Esophagus squamous epithelium (tissue), 5 donors: Measurements from ENCODE around the gene KDM4C. TPM values are rescaled to one million over a fixed set of nuclear protein-coding genes. Genes with fewer than 3 reads are reported as not detected.

Experiments used
- DNase-seq: peaks from one replicate; lab custom pipeline; 2025; lab: John Stamatoyannopoulos, UW
- H3K27ac ChIP-seq, 4 donors: fragments of 200-600 bp; sonication (generic); one replicate each; pipeline ENCODE4 v1.5.1; 2016 to 2019; ENCODE audit warnings: mild to moderate bottlenecking in 1 of 4
- H3K27me3 ChIP-seq, 4 donors: fragments of 200-600 bp; sonication (generic); 1 replicate in 3 of 4; 2 replicates in 1 of 4; pipeline versions ENCODE4 v1.5.1 to v1.6.0; 2017 to 2021; ENCODE audit warnings: antibody characterized with exemption in 1 of 4
- H3K36me3 ChIP-seq, 3 donors: fragments of 200-600 bp; sonication (generic); one replicate each; pipeline ENCODE4 v1.5.1; 2016 to 2019
- H3K4me1 ChIP-seq, 3 donors: fragments of 200-600 bp; sonication (generic); one replicate each; pipeline ENCODE4 v1.5.1; 2017 to 2019
- H3K4me3 ChIP-seq, 4 donors: fragments of 200-600 bp; sonication (generic); 1 replicate in 3 of 4; 2 replicates in 1 of 4; pipeline ENCODE4 v1.5.1; 2016 to 2019; ENCODE audit warnings: mild to moderate bottlenecking in 2 of 4, moderate library complexity in 1 of 4
- H3K9me3 ChIP-seq, 3 donors: fragments of 200-600 bp; sonication (generic); one replicate each; pipeline ENCODE4 v1.5.1; 2016 to 2019
- CTCF ChIP-seq, 6 experiments: fragments of 450-650 bp in 4 of 6; fragments of 200-600 bp in 2 of 6; sonication (generic) in 2 of 6; IDR thresholded peaks; one replicate each; pipeline ENCODE4 v1.5.1; 2016 to 2019; ENCODE audit warnings: antibody characterized with exemption in 6 of 6, mild to moderate bottlenecking in 4 of 6, moderate library complexity in 4 of 6
- POLR2A ChIP-seq, 4 donors: fragments of 450-650 bp; IDR thresholded peaks; one replicate each; pipeline ENCODE4 v1.6.1; 2017; ENCODE audit warnings: antibody characterized with exemption in 4 of 4, mild to moderate bottlenecking in 4 of 4, moderate library complexity in 3 of 4
- WGBS, 2 donors: methylation state at CpG; one replicate each; pipeline ENCODE4 v1.1.5; 2018; 5-methylcytosine and 5-hydroxymethylcytosine counted together
- intact Hi-C: fragments of 100-400 bp; cut with DNase I; formaldehyde crosslinking; loops from one replicate; pipeline ENCODE4 v1.15.0; 2022
- total RNA-seq, 4 donors: library from RNA; depleted of rRNA; stranded (reverse); fragments of >200 nt; gene quantifications; one replicate each; pipeline ENCODE4 v1.1.0, GENCODE V29; 2016
- donor health status: DM: yes; HTN: yes; CAD: no.

The KDM4C gene
- total RNA-seq, 4 donors from 2014 or later, result 12.5 to 43.9 (median 22.9) TPM

GRCh38 chr9:7053903-7054302, 296.1 kb downstream of the KDM4C start:
- intact Hi-C loops, result no loop called here
- DNase-seq, result no peak
- H3K4me1 ChIP-seq, result no peaks in the 10 kb centered on the region
- no peak overlapping the region for H3K4me3 ChIP-seq
- TF ChIP-seq POLR2A (IDR thresholded peaks at IDR 0.05) (no peak), CTCF (IDR thresholded peaks at IDR 0.05) (no peak)
- no peaks in the 10 kb centered on the region for H3K27me3 ChIP-seq
- peaks cover 0 to 40% (median 0%) of the 10 kb centered on the region in 3 donors for H3K36me3 ChIP-seq
- 50 to 69% methylated on average over 2 of the region's 2 CpGs for WGBS, 2 donors
- H3K27ac ChIP-seq, result no peak overlapping the region
- H3K9me3 ChIP-seq, result no peaks in the 10 kb centered on the region

GRCh38 chr9:7055171-7055903, 297.6 kb downstream of the KDM4C start:
- no peaks in the 10 kb centered on the region for H3K9me3 ChIP-seq
- peaks cover 0 to 27% (median 0%) of the 10 kb centered on the region in 3 donors for H3K36me3 ChIP-seq

GRCh38 chr9:7056254-7056653, 298.5 kb downstream of the KDM4C start:
- TF ChIP-seq CTCF (IDR thresholded peaks at IDR 0.05), result no peak
- TF ChIP-seq POLR2A (IDR thresholded peaks at IDR 0.05), result no peak
- H3K4me3 ChIP-seq, result no peak overlapping the region
- DNase-seq, result no peak
- H3K27ac ChIP-seq, result no peak overlapping the region
- no peaks in the 10 kb centered on the region for H3K4me1 ChIP-seq
- intact Hi-C loops, result no loop called here
- H3K36me3 ChIP-seq, result peaks cover 0 to 26% (median 0%) of the 10 kb centered on the region in 3 donors
- H3K9me3 ChIP-seq, result no peaks in the 10 kb centered on the region
- no peaks in the 10 kb centered on the region for H3K27me3 ChIP-seq

More at GRCh38 chr9:7055171-7055903, 297.6 kb downstream of the KDM4C start:
- H3K27me3 ChIP-seq, result no peaks in the 10 kb centered on the region
- WGBS, 2 donors, result 70 to 74% methylated on average over 7 of the region's 7 CpGs
- TF ChIP-seq CTCF (IDR thresholded peaks at IDR 0.05), result no peak
- H3K4me1 ChIP-seq, result no peaks in the 10 kb centered on the region
- no peak for DNase-seq
- H3K4me3 ChIP-seq, result no peak overlapping the region
- intact Hi-C loops, result no loop called here
- no peak overlapping the region for H3K27ac ChIP-seq

GRCh38 chr9:7058473-7058872, 300.7 kb downstream of the KDM4C start:
- Histone ChIP-seq H3K27ac (no peak overlapping the region), H3K4me3 (no peak overlapping the region), H3K9me3 (no peaks in the 10 kb centered on the region), H3K4me1 (no peaks in the 10 kb centered on the region), H3K27me3 (no peaks in the 10 kb centered on the region), H3K36me3 (peaks cover 0 to 29% (median 0%) of the 10 kb centered on the region in 3 donors)
- TF ChIP-seq CTCF (IDR thresholded peaks at IDR 0.05) (no peak), POLR2A (IDR thresholded peaks at IDR 0.05) (no peak)
- 45 to 49% methylated on average over 3 of the region's 3 CpGs for WGBS, 2 donors
- intact Hi-C loops, result no loop called here
- DNase-seq, result no peak

DNA sequence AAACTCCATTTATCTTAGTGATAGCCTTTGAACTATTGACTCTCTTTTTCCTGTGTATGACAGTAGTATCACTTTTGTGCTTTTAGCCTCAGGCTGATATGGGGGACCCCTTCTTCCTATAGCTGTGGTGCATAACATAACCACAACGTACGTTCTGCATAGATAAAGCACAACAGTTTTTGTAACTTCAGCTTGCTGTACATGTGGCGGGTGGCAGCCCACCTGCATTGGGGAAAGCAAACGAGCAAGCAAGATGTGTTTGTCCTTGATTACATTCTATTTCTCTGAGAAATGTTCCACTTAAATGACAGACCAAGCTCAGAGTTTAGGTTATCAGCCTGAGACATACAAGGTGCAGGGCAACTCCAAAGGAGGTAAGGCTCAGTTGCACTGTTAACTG, 309.4 kb downstream of the KDM4C start:
- H3K27ac ChIP-seq, result no peak overlapping the region
- H3K27me3 ChIP-seq, result no peaks in the 10 kb centered on the region
- peaks cover 0 to 17% (median 0%) of the 10 kb centered on the region in 3 donors for H3K36me3 ChIP-seq
- DNase-seq, result no peak
- H3K4me1 ChIP-seq, result no peaks in the 10 kb centered on the region
- TF ChIP-seq CTCF (IDR thresholded peaks at IDR 0.05), result no peak
- no peak for TF ChIP-seq POLR2A (IDR thresholded peaks at IDR 0.05)
- no peak overlapping the region for H3K4me3 ChIP-seq
- intact Hi-C loops, result no loop called here
- no peaks in the 10 kb centered on the region for H3K9me3 ChIP-seq
- WGBS, 2 donors, result 66 to 85% methylated on average over 4 of the region's 4 CpGs
